DND-41 (cell line): Measurements from ENCODE around the gene SRRM4.

Experiments
- ATAC-seq: fragments of 200-7000 bp; cut with Tn5 transposase; 3 replicates; pipeline ENCODE4 v1.9.1; 2021; ENCODE audit warnings: low read depth; ENCODE audit not compliant: insufficient read depth
- DNase-seq: peaks from one replicate; pipeline ENCODE4 v3.0.0-alpha.2; 2020
- H2AFZ ChIP-seq: 2 replicates; pipeline ENCODE4 v1.6.0; 2012; ENCODE audit warnings: low read depth, low read length
- H3K27ac ChIP-seq: 2 replicates; pipeline ENCODE4 v1.5.1; 2012; ENCODE audit warnings: low read length, inconsistent platforms
- H3K27me3 ChIP-seq: fragments of 200-600 bp; sonication (generic); 2 replicates; pipeline ENCODE4 v1.6.0; 2012; ENCODE audit warnings: low read length, mild to moderate bottlenecking, inconsistent platforms; ENCODE audit not compliant: insufficient read depth, poor library complexity
- H3K36me3 ChIP-seq: 2 replicates; pipeline ENCODE4 v1.5.1; 2012; ENCODE audit warnings: low read length, inconsistent platforms; ENCODE audit not compliant: insufficient read depth
- H3K4me1 ChIP-seq: 2 replicates; pipeline ENCODE4 v1.5.1; 2012; ENCODE audit warnings: mild to moderate bottlenecking, low read length; ENCODE audit not compliant: insufficient read depth
- H3K4me2 ChIP-seq: 2 replicates; pipeline ENCODE4 v1.6.0; 2012; ENCODE audit warnings: mild to moderate bottlenecking, moderate library complexity, low read length, inconsistent platforms; ENCODE audit not compliant: insufficient read depth
- H3K4me3 ChIP-seq, 2 experiments: fragments of 200-600 bp in 1 of 2; shearing (Covaris generic) in 1 of 2; 2 replicates each; pipeline ENCODE4 v1.5.1; 2012 to 2016; ENCODE audit warnings: inconsistent platforms in 2 of 2, low read length in 2 of 2, mild to moderate bottlenecking in 2 of 2, low read depth in 1 of 2, moderate library complexity in 1 of 2
- H3K79me2 ChIP-seq: 2 replicates; pipeline ENCODE4 v1.6.0; 2012; ENCODE audit warnings: low read length, inconsistent platforms; ENCODE audit not compliant: insufficient read depth
- H3K9ac ChIP-seq: 2 replicates; pipeline ENCODE4 v1.6.0; 2012; ENCODE audit warnings: low read depth, mild to moderate bottlenecking, inconsistent platforms, low read length, moderate library complexity
- H3K9me3 ChIP-seq: 2 replicates; pipeline ENCODE4 v1.5.1; 2012; ENCODE audit warnings: low read length, moderate library complexity, mild to moderate bottlenecking, inconsistent platforms; ENCODE audit not compliant: insufficient read depth, severe bottlenecking
- H4K20me1 ChIP-seq: 2 replicates; pipeline ENCODE4 v1.6.0; 2012; ENCODE audit warnings: low read length; ENCODE audit not compliant: insufficient read depth
- EZH2 ChIP-seq: IDR thresholded peaks from 3 replicates; pipeline ENCODE4 v1.6.1; 2012; ENCODE audit warnings: borderline replicate concordance, low read depth, mild to moderate bottlenecking, moderate library complexity, low read length, inconsistent platforms; ENCODE audit not compliant: severe bottlenecking
- TF ChIP-seq, protein P1 (sequence below): IDR thresholded peaks from 2 replicates; pipeline ENCODE4 v1.5.1; 2012; ENCODE audit warnings: borderline replicate concordance, low read length, moderate library complexity, mild to moderate bottlenecking; ENCODE audit not compliant: poor library complexity, severe bottlenecking; ENCODE audit errors: extremely low read depth

SRRM4 gene

DNA sequence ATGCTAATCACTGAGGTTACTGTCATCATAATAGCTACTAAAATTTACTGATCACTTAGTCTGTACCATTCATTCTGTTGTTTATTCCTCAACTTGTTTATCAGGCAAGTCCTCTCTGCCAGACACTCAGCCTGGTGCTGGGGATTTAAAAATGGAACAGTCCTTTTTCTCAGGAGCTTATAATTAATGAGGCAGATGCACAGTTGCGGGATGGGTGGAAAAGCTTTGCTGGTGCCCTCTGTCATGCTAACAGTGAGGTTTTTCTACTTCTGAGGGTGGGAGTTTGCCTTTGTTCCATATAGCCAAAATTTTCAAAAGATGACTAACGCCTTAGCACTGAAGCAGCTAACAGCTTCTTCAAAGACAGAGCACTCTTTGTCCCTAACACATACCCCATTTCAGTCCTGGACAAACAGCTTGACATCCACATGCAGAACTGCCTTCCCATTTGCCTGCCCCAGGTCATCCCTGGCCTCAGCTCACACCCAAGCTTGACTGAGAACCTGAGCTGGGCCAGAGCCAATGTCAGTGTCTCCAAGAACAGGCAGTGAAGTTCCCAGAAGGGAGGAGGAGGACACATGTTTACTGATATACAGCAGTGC lies 166.6 kb downstream of the SRRM4 start:
- ATAC-seq (no peak), DNase-seq (no peak)
- H3K4me1 ChIP-seq = no peaks in the 10 kb centered on the region
- no peaks in the 10 kb centered on the region for H3K9me3 ChIP-seq
- H2AFZ ChIP-seq = no peak overlapping the region
- no peaks in the 10 kb centered on the region for H3K36me3 ChIP-seq
- no peak overlapping the region for H3K4me3 ChIP-seq
- no peak overlapping the region for H3K4me2 ChIP-seq
- no peaks in the 10 kb centered on the region for H4K20me1 ChIP-seq
- peaks cover 9% of the 10 kb centered on the region for H3K27me3 ChIP-seq
- no peak overlapping the region for H3K27ac ChIP-seq
- no peaks in the 10 kb centered on the region for H3K79me2 ChIP-seq
- TF ChIP-seq, protein P1, sequence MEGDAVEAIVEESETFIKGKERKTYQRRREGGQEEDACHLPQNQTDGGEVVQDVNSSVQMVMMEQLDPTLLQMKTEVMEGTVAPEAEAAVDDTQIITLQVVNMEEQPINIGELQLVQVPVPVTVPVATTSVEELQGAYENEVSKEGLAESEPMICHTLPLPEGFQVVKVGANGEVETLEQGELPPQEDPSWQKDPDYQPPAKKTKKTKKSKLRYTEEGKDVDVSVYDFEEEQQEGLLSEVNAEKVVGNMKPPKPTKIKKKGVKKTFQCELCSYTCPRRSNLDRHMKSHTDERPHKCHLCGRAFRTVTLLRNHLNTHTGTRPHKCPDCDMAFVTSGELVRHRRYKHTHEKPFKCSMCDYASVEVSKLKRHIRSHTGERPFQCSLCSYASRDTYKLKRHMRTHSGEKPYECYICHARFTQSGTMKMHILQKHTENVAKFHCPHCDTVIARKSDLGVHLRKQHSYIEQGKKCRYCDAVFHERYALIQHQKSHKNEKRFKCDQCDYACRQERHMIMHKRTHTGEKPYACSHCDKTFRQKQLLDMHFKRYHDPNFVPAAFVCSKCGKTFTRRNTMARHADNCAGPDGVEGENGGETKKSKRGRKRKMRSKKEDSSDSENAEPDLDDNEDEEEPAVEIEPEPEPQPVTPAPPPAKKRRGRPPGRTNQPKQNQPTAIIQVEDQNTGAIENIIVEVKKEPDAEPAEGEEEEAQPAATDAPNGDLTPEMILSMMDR = no peak
- no peak for TF ChIP-seq EZH2
- H3K9ac ChIP-seq = no peak overlapping the region

DNA sequence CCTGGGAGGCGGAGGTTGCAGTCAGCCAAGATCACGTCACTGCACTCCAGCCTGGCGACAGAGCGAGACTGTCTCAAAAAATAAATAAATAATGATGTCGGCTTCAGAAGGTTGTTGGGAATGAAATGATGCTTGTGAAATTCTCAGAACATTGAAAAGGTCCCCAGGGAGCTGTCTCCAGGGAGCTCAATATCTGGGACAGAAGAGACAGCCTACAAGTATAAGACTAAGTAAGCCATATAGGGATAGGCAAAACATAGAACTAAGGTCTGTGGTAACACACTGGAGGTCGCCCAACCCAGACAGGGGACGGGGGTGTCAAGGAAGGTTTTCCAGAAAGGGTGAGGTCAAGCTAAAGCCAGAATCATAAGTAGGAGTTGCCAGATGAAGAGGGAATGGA lies 167.9 kb downstream of the SRRM4 start:
- DNase-seq (no peak), ATAC-seq (no peak)
- H4K20me1 ChIP-seq = no peaks in the 10 kb centered on the region
- no peaks in the 10 kb centered on the region for H3K4me1 ChIP-seq
- H3K36me3 ChIP-seq = no peaks in the 10 kb centered on the region
- no peak overlapping the region for H2AFZ ChIP-seq
- no peak overlapping the region for H3K27ac ChIP-seq
- H3K9ac ChIP-seq = no peak overlapping the region
- H3K27me3 ChIP-seq = peaks cover 3% of the 10 kb centered on the region
- no peak overlapping the region for H3K4me3 ChIP-seq
- no peaks in the 10 kb centered on the region for H3K9me3 ChIP-seq
- H3K4me2 ChIP-seq = no peak overlapping the region
- no peak for TF ChIP-seq EZH2
- TF ChIP-seq, protein P1 = no peak
- no peaks in the 10 kb centered on the region for H3K79me2 ChIP-seq

DNA sequence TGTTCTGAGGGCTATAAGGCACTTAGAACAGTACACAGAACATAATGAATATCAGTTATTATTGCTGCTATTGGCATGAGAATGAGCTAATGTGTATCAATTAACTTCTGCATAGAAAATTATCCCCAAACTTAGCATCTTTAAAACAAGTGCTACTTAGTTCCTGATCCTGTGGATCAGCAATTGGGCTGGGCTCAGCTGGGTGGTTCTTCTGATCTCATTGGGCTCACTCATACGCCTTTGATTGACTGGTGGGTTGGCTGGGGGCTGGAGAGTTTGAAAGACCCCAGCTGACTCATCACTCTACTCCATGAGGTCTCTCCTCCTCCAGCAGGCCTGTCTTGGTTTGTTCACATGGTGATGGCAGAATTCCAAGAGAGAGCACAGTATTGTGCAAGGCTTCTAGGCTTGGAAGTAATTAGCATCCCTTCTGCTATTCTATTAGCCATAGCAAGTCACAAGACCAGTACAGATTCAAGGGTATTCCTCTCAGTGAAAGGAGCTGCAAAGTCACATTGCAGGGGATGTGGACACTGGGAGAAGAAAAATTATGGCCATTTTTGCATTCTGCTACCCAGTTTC lies 170.2 kb downstream of the SRRM4 start:
- ATAC-seq = no peak
- no peaks in the 10 kb centered on the region for H4K20me1 ChIP-seq

More for the DNA sequence above, 170.2 kb downstream of the SRRM4 start:
- TF ChIP-seq, protein P1 = no peak
- TF ChIP-seq EZH2 = no peak
- H3K79me2 ChIP-seq = no peaks in the 10 kb centered on the region
- no peak overlapping the region for H3K4me3 ChIP-seq
- no peaks in the 10 kb centered on the region for H3K36me3 ChIP-seq
- no peak overlapping the region for H3K4me2 ChIP-seq
- H3K27me3 ChIP-seq = peaks cover 2% of the 10 kb centered on the region
- H3K27ac ChIP-seq = no peak overlapping the region
- DNase-seq = no peak
- no peak overlapping the region for H2AFZ ChIP-seq
- H3K9me3 ChIP-seq = no peaks in the 10 kb centered on the region
- H3K4me1 ChIP-seq = no peaks in the 10 kb centered on the region
- no peak overlapping the region for H3K9ac ChIP-seq
